Gastrocnemius medialis (tissue), 4 donors: Measurements from ENCODE around the gene ACVR1B.

Source experiments
- POLR2A ChIP-seq, 2 donors: fragments of 450-650 bp; IDR thresholded peaks; one replicate each; pipeline ENCODE4 v1.6.1; 2017; ENCODE audit warnings: antibody characterized with exemption in 2 of 2, mild to moderate bottlenecking in 2 of 2, moderate library complexity in 2 of 2
- TF ChIP-seq, protein P1 (sequence below), 5 experiments: fragments of 450-650 bp in 3 of 5; fragments of 200-600 bp in 2 of 5; sonication (generic) in 2 of 5; IDR thresholded peaks in 4 of 5; conservative IDR thresholded peaks in 1 of 5; 1 replicate in 4 of 5; 2 replicates in 1 of 5; pipeline ENCODE4 v1.5.1; 2016 to 2019; ENCODE audit warnings: antibody characterized with exemption in 5 of 5, mild to moderate bottlenecking in 3 of 5, moderate library complexity in 3 of 5

DNA sequence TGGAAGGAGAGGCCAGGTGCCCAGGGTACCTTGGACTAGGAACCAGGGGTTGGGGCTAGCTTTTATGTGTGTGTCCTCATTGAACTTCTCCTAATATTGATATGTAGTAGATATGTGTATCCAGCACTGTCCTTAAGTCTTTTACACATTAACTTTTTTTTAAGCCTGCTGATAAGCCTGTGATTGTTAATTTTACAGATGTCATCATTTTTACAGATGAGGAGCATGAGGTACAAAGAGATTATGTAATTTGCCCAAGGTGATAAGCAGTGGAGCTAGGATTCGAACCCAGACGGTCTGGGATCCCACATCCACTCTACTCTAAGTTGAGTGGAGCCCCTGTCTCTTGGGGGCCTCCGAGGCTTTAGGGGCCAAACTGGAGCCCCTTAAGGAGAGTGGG is 89.5 kb downstream of the ACVR1B start:
- TF ChIP-seq, protein P1, sequence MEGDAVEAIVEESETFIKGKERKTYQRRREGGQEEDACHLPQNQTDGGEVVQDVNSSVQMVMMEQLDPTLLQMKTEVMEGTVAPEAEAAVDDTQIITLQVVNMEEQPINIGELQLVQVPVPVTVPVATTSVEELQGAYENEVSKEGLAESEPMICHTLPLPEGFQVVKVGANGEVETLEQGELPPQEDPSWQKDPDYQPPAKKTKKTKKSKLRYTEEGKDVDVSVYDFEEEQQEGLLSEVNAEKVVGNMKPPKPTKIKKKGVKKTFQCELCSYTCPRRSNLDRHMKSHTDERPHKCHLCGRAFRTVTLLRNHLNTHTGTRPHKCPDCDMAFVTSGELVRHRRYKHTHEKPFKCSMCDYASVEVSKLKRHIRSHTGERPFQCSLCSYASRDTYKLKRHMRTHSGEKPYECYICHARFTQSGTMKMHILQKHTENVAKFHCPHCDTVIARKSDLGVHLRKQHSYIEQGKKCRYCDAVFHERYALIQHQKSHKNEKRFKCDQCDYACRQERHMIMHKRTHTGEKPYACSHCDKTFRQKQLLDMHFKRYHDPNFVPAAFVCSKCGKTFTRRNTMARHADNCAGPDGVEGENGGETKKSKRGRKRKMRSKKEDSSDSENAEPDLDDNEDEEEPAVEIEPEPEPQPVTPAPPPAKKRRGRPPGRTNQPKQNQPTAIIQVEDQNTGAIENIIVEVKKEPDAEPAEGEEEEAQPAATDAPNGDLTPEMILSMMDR (IDR thresholded peaks at IDR 0.05 in 4 of 5, conservative IDR thresholded peaks at IDR 0.05 in 1 of 5): no peak
- no peak for TF ChIP-seq POLR2A (IDR thresholded peaks at IDR 0.05)
